Stomach (tissue), 9 donors: ENCODE data around the gene CD1E. TPM values are rescaled to one million over a fixed set of nuclear protein-coding genes. Genes with fewer than 3 reads are reported as not detected.

Experiments used
- DNase-seq, 2 donors: peaks; one replicate each; pipeline versions ENCODE4 v3.0.0 to v3.0.0-alpha.2; 2013 to 2019
- H3K27ac ChIP-seq, 5 donors: fragments of 200-600 bp in 4 of 5; sonication (generic) in 4 of 5; one replicate each; pipeline ENCODE4 v1.5.1; 2013 to 2019; ENCODE audit warnings: mild to moderate bottlenecking in 1 of 5, moderate library complexity in 1 of 5
- H3K27me3 ChIP-seq, 3 donors: fragments of 200-600 bp; sonication (generic); one replicate each; pipeline ENCODE4 v1.5.1; 2017 to 2019; ENCODE audit warnings: mixed run types in 1 of 3
- H3K36me3 ChIP-seq, 4 donors: fragments of 200-600 bp; sonication (generic); 1 replicate in 3 of 4; 2 replicates in 1 of 4; pipeline ENCODE4 v1.5.1; 2016 to 2019
- H3K4me1 ChIP-seq, 4 donors: fragments of 200-600 bp; sonication (generic); one replicate each; pipeline ENCODE4 v1.5.1; 2016 to 2019
- H3K4me3 ChIP-seq, 4 donors: fragments of 200-600 bp; sonication (generic) in 3 of 4; one replicate each; pipeline ENCODE4 v1.5.1; 2016 to 2019; ENCODE audit warnings: mild to moderate bottlenecking in 1 of 4
- H3K9me3 ChIP-seq, 4 donors: fragments of 200-600 bp; sonication (generic); one replicate each; pipeline ENCODE4 v1.5.1; 2016 to 2019
- EP300 ChIP-seq: sonication (generic); formaldehyde crosslinking; IDR thresholded peaks from one replicate; pipeline ENCODE4 v1.6.1; 2017; ENCODE audit warnings: antibody characterized with exemption
- POLR2A ChIP-seq, 4 donors: fragments of 450-650 bp; IDR thresholded peaks; one replicate each; pipeline ENCODE4 v1.6.1; 2016; ENCODE audit warnings: antibody characterized with exemption in 4 of 4, control low read depth in 2 of 4, mild to moderate bottlenecking in 1 of 4, moderate library complexity in 1 of 4
- POLR2AphosphoS5 ChIP-seq, 3 donors: sonication (generic); formaldehyde crosslinking; IDR thresholded peaks; one replicate each; pipeline ENCODE4 v1.6.1; 2016; ENCODE audit warnings: antibody characterized with exemption in 3 of 3
- WGBS, 5 donors: extraction: QIAGEN DNeasy Blood & Tissue Kit in 3 of 5; methylation state at CpG; one replicate each; pipeline versions ENCODE4 v1.1.5 to v1.1.7; 2013 to 2018; 5-methylcytosine and 5-hydroxymethylcytosine counted together
- intact Hi-C: fragments of 100-400 bp; cut with DNase I; formaldehyde crosslinking; loops from one replicate; pipeline ENCODE4 v1.15.1; 2023; ENCODE audit warnings: low total_unique reads
- polyA plus RNA-seq, 3 donors: library from polyadenylated mRNA; stranded (reverse); fragments of 200-250 nt; gene quantifications; one replicate each; pipeline ENCODE4 v1.2.3, GENCODE V29; 2013
- total RNA-seq, 5 donors: library from RNA; depleted of rRNA; stranded (reverse); fragments of >200 nt; gene quantifications; one replicate each; pipeline versions ENCODE4 v1.1.0 to v1.2.3, GENCODE V29; 2014 to 2016
- TF ChIP-seq, protein P1 (sequence below), 7 experiments: fragments of 450-650 bp in 4 of 7; fragments of 200-600 bp in 3 of 7; sonication (generic) in 3 of 7; IDR thresholded peaks; one replicate each; pipeline ENCODE4 v1.5.1; 2016 to 2019; ENCODE audit warnings: antibody characterized with exemption in 7 of 7, control low read depth in 2 of 7, mild to moderate bottlenecking in 1 of 7
- donor health status: healthy with polysubstance abuse.
- donor health status: Bipolar disorder and iron deficiency.
- donor health status: healthy.

Gene CD1E
- total and polyA plus RNA-seq, 8 donors: 0.53 to 0.92 TPM; not detected in 6

DNA sequence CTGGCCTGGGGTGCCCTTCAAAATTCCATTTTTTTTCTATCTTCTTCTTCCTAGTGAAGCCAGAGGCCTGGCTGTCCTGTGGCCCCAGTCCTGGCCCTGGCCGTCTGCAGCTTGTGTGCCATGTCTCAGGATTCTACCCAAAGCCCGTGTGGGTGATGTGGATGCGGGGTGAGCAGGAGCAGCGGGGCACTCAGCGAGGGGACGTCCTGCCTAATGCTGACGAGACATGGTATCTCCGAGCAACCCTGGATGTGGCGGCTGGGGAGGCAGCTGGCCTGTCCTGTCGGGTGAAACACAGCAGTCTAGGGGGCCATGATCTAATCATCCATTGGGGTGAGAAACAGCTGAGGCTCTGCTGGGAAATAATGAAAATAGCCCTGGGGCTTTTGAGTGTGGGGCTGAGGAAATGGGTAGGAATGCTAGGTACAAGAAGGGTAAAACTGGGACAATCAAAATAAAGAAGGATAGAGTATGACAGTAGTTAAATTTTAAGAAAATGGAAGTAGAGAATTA is 2.1 kb downstream of the CD1E start:
- Histone ChIP-seq H3K9me3 (no peaks in the 10 kb centered on the region), H3K4me3 (no peak overlapping the region), H3K36me3 (no peaks in the 10 kb centered on the region), H3K27ac (no peak overlapping the region), H3K27me3 (no peaks in the 10 kb centered on the region), H3K4me1 (no peaks in the 10 kb centered on the region)
- TF ChIP-seq, protein P1, sequence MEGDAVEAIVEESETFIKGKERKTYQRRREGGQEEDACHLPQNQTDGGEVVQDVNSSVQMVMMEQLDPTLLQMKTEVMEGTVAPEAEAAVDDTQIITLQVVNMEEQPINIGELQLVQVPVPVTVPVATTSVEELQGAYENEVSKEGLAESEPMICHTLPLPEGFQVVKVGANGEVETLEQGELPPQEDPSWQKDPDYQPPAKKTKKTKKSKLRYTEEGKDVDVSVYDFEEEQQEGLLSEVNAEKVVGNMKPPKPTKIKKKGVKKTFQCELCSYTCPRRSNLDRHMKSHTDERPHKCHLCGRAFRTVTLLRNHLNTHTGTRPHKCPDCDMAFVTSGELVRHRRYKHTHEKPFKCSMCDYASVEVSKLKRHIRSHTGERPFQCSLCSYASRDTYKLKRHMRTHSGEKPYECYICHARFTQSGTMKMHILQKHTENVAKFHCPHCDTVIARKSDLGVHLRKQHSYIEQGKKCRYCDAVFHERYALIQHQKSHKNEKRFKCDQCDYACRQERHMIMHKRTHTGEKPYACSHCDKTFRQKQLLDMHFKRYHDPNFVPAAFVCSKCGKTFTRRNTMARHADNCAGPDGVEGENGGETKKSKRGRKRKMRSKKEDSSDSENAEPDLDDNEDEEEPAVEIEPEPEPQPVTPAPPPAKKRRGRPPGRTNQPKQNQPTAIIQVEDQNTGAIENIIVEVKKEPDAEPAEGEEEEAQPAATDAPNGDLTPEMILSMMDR (IDR thresholded peaks at IDR 0.05): no peak
- no peak for TF ChIP-seq POLR2A (IDR thresholded peaks at IDR 0.05)
- no peak for TF ChIP-seq POLR2AphosphoS5 (IDR thresholded peaks at IDR 0.05)
- TF ChIP-seq EP300: no peak
- no peak for DNase-seq
- WGBS, 5 donors: 83 to 94% (median 90%) methylated on average over 10 of the region's 10 CpGs
- intact Hi-C loops: no loop called here

DNA sequence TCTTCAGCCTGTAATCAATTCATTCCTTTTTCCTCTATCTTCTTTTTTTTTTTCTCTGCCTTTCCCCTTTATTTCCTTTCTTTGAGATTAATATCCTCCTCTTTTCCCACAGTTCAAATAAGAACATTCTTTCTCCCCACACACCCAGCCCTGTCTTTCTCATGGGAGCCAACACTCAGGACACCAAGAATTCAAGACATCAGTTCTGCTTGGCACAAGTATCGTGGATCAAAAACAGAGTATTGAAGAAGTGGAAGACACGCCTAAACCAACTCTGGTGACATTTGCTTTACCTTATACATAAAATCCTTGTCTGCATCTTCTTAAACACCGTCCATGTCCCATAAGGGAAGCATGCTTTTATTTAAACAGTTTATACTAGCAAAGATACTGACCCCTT is 2.9 kb downstream of the CD1E start:
- no peak for DNase-seq
- 63 to 75% (median 65%) methylated on average over 3 of the region's 3 CpGs for WGBS, 5 donors
- H3K9me3 ChIP-seq: no peaks in the 10 kb centered on the region

DNA sequence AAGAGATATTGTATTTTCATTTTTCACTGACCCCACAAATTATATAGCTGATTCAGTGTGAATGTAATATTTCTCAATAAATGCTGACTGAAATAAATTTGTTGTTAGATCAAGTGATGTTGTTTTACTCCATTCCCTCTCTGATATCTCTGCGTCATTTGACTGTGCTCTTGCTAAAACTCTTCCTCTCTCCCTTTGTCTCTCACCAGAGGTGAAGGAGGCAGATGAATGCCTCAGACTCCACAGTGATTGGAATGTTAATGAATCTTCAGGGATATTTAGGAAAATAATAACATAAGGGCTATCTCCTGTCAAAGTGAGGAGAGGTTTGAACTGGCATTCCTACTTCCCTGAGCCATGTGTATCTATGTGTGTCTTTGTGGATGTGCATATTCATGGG is 3.7 kb downstream of the CD1E start:
- Histone ChIP-seq H3K36me3 (no peaks in the 10 kb centered on the region), H3K4me3 (no peak overlapping the region), H3K4me1 (no peaks in the 10 kb centered on the region), H3K27ac (no peak overlapping the region), H3K27me3 (no peaks in the 10 kb centered on the region), H3K9me3 (no peaks in the 10 kb centered on the region)
- intact Hi-C loops: no loop called here
- TF ChIP-seq EP300 (no peak), POLR2AphosphoS5 (IDR thresholded peaks at IDR 0.05) (no peak), POLR2A (IDR thresholded peaks at IDR 0.05) (no peak)
- TF ChIP-seq, protein P1 (IDR thresholded peaks at IDR 0.05): no peak
- WGBS, 5 donors: 80 to 96% (median 91%) methylated on average over 1 of the region's 1 CpG
- DNase-seq: no peak

More for the DNA sequence above, 2.9 kb downstream of the CD1E start:
- H3K36me3 ChIP-seq: no peaks in the 10 kb centered on the region
- intact Hi-C loops: no loop called here
- no peak overlapping the region for H3K4me3 ChIP-seq
- no peak overlapping the region for H3K27ac ChIP-seq
- TF ChIP-seq, protein P1 (IDR thresholded peaks at IDR 0.05): no peak
- TF ChIP-seq POLR2A (IDR thresholded peaks at IDR 0.05) (no peak), EP300 (no peak), POLR2AphosphoS5 (IDR thresholded peaks at IDR 0.05) (no peak)
- no peaks in the 10 kb centered on the region for H3K27me3 ChIP-seq
- no peaks in the 10 kb centered on the region for H3K4me1 ChIP-seq

DNA sequence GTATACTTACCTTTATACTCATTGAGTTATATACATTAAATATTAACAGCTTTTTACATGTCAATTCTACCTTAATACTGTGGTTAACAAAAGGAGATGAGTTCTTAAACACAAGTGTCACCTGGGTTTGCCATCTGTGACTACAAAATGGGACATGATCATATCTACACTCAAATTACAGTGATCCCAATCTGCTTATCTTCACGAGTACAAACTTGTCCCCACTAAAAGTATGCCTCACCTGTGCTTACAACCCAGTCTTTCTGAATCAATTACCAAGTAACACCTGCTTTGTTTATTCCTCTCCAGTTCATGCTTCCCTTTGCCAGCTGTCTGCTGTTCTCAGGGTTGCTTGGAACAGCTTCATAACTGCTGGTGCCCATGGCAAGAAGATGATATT is 8.8 kb downstream of the CD1E start:
- 21 to 50% (median 30%) methylated on average over 1 of the region's 1 CpG for WGBS, 5 donors
- H3K36me3 ChIP-seq: no peaks in the 10 kb centered on the region
- no peaks in the 10 kb centered on the region for H3K4me1 ChIP-seq
- H3K27ac ChIP-seq: no peak overlapping the region
- no peaks in the 10 kb centered on the region for H3K27me3 ChIP-seq
- no peak for TF ChIP-seq POLR2A (IDR thresholded peaks at IDR 0.05)
- no peak for TF ChIP-seq EP300
- no peak for TF ChIP-seq POLR2AphosphoS5 (IDR thresholded peaks at IDR 0.05)
- TF ChIP-seq, protein P1 (IDR thresholded peaks at IDR 0.05): no peak
- no peak for DNase-seq
- no peaks in the 10 kb centered on the region for H3K9me3 ChIP-seq
- H3K4me3 ChIP-seq: no peak overlapping the region
- intact Hi-C loops: no loop called here
